Effector memory CD4-positive, alpha-beta T cell (primary cell): Measurements from ENCODE around the gene IFNK.
A peak's percentile ranks its signal among the peaks of the same experiment; 100 is the strongest.

Source experiments
- DNase-seq, 3 donors: peaks; one replicate each; pipeline ENCODE4 v3.0.0-alpha.2; 2020
- H3K27ac ChIP-seq: 2 replicates; pipeline ENCODE4 v1.7.0; 2013; ENCODE audit warnings: mild to moderate bottlenecking, low read length, moderate library complexity; ENCODE audit not compliant: insufficient read depth, poor library complexity, severe bottlenecking
- H3K27me3 ChIP-seq: replicated peaks from 2 replicates; pipeline ENCODE4 v1.7.0; 2013; ENCODE audit warnings: mild to moderate bottlenecking, low read length; ENCODE audit not compliant: insufficient read depth, control insufficient read depth, poor library complexity, severe bottlenecking
- H3K36me3 ChIP-seq: 2 replicates; pipeline ENCODE4 v1.7.0; 2013; ENCODE audit warnings: mild to moderate bottlenecking, low read length, moderate library complexity; ENCODE audit not compliant: control insufficient read depth, insufficient read depth
- H3K4me1 ChIP-seq: 2 replicates; pipeline ENCODE4 v1.7.0; 2013; ENCODE audit warnings: low read length, mild to moderate bottlenecking; ENCODE audit not compliant: control insufficient read depth, insufficient read depth, poor library complexity, severe bottlenecking
- H3K4me3 ChIP-seq: 2 replicates; pipeline ENCODE4 v1.7.0; 2013; ENCODE audit warnings: low read length, low read depth, mild to moderate bottlenecking; ENCODE audit not compliant: insufficient read depth, poor library complexity, severe bottlenecking
- H3K9me3 ChIP-seq: 2 replicates; pipeline ENCODE4 v1.7.0; 2013; ENCODE audit warnings: mild to moderate bottlenecking, low read length, moderate library complexity; ENCODE audit not compliant: control insufficient read depth

The IFNK gene

GRCh38 chr9:27506981-27507380, 17.1 kb upstream of the IFNK start:
- H3K9me3 ChIP-seq: no peaks in the 10 kb centered on the region
- H3K27ac ChIP-seq: no peak overlapping the region
- no peak for DNase-seq
- no peaks in the 10 kb centered on the region for H3K27me3 ChIP-seq
- no peaks in the 10 kb centered on the region for H3K36me3 ChIP-seq
- H3K4me3 ChIP-seq: no peak overlapping the region
- no peaks in the 10 kb centered on the region for H3K4me1 ChIP-seq

- H3K27ac ChIP-seq: no peak overlapping the region
- DNase-seq: no peak
- no peaks in the 10 kb centered on the region for H3K9me3 ChIP-seq
- no peaks in the 10 kb centered on the region for H3K27me3 ChIP-seq
- H3K4me3 ChIP-seq: no peak overlapping the region
- H3K4me1 ChIP-seq: no peaks in the 10 kb centered on the region
- H3K36me3 ChIP-seq: no peaks in the 10 kb centered on the region
These were observed 13.3 kb upstream of the IFNK start for GRCh38 chr9:27510780-27511179.

GRCh38 chr9:27511771-27512170, 12.3 kb upstream of the IFNK start:
- Histone ChIP-seq H3K9me3 (no peaks in the 10 kb centered on the region), H3K36me3 (no peaks in the 10 kb centered on the region), H3K4me3 (no peak overlapping the region), H3K4me1 (no peaks in the 10 kb centered on the region), H3K27ac (no peak overlapping the region), H3K27me3 (no peaks in the 10 kb centered on the region)
- no peak for DNase-seq

- no peaks in the 10 kb centered on the region for H3K27me3 ChIP-seq
- DNase-seq: no peak
- H3K4me1 ChIP-seq: no peaks in the 10 kb centered on the region
- no peaks in the 10 kb centered on the region for H3K9me3 ChIP-seq
- H3K36me3 ChIP-seq: no peaks in the 10 kb centered on the region
- H3K27ac ChIP-seq: no peak overlapping the region
- no peak overlapping the region for H3K4me3 ChIP-seq
These were observed 9.5 kb upstream of the IFNK start for GRCh38 chr9:27514551-27514950.

GRCh38 chr9:27518006-27518405, 6.1 kb upstream of the IFNK start:
- Histone ChIP-seq H3K27me3 (no peaks in the 10 kb centered on the region), H3K4me1 (no peaks in the 10 kb centered on the region), H3K27ac (no peak overlapping the region), H3K36me3 (no peaks in the 10 kb centered on the region), H3K9me3 (no peaks in the 10 kb centered on the region), H3K4me3 (no peak overlapping the region)
- no peak for DNase-seq

GRCh38 chr9:27518809-27519208, 5.3 kb upstream of the IFNK start:
- Histone ChIP-seq H3K4me1 (no peaks in the 10 kb centered on the region), H3K27ac (no peak overlapping the region), H3K36me3 (no peaks in the 10 kb centered on the region), H3K27me3 (no peaks in the 10 kb centered on the region), H3K4me3 (no peak overlapping the region), H3K9me3 (no peaks in the 10 kb centered on the region)
- DNase-seq: no peak

- Histone ChIP-seq H3K36me3 (no peaks in the 10 kb centered on the region), H3K27ac (no peak overlapping the region), H3K9me3 (no peaks in the 10 kb centered on the region), H3K4me1 (no peaks in the 10 kb centered on the region), H3K4me3 (no peak overlapping the region), H3K27me3 (no peaks in the 10 kb centered on the region)
- DNase-seq: no peak
These were observed 4.3 kb upstream of the IFNK start for GRCh38 chr9:27519466-27520465.

- H3K27me3 ChIP-seq: no peaks in the 10 kb centered on the region
- no peak overlapping the region for H3K4me3 ChIP-seq
- no peaks in the 10 kb centered on the region for H3K4me1 ChIP-seq
- H3K36me3 ChIP-seq: no peaks in the 10 kb centered on the region
- DNase-seq: no peak
- no peak overlapping the region for H3K27ac ChIP-seq
- H3K9me3 ChIP-seq: no peaks in the 10 kb centered on the region
These were observed 3.1 kb upstream of the IFNK start for GRCh38 chr9:27520986-27521385.

- Histone ChIP-seq H3K27ac (no peak overlapping the region), H3K36me3 (no peaks in the 10 kb centered on the region), H3K9me3 (no peaks in the 10 kb centered on the region), H3K4me1 (no peaks in the 10 kb centered on the region), H3K27me3 (no peaks in the 10 kb centered on the region), H3K4me3 (no peak overlapping the region)
- DNase-seq: no peak
These were observed 949 bp upstream of the IFNK start for GRCh38 chr9:27523141-27523540.

- no peaks in the 10 kb centered on the region for H3K9me3 ChIP-seq
- no peak for DNase-seq
- H3K27me3 ChIP-seq: no peaks in the 10 kb centered on the region
- peaks cover 5% of the 10 kb centered on the region for H3K4me1 ChIP-seq
- peak overlapping the region; percentile 79 for H3K4me3 ChIP-seq
- no peak overlapping the region for H3K27ac ChIP-seq
- no peaks in the 10 kb centered on the region for H3K36me3 ChIP-seq
These were observed 3.6 kb downstream of the IFNK start for GRCh38 chr9:27527702-27528075.
